Pancreas (tissue), 10 donors: ENCODE data around the gene IL1RAPL2. TPM values are rescaled to one million over a fixed set of nuclear protein-coding genes. Genes with fewer than 3 reads are reported as not detected.

Source experiments
- ATAC-seq, 4 donors: fragments of 200-7000 bp; cut with Tn5 transposase; one replicate each; pipeline versions ENCODE4 v1.8.0 to v1.9.1; 2020; ENCODE audit warnings: mild to moderate bottlenecking in 4 of 4, moderate library complexity in 4 of 4
- DNase-seq, 6 donors: peaks; one replicate each; pipeline ENCODE4 v3.0.0-alpha.2; 2020
- FAIRE-seq: peaks from 2 replicates; lab custom pipeline; 2012; peaks lifted over from hg19 to GRCh38; lab: Jason Lieb, UNC
- H3K27ac ChIP-seq, 4 donors: fragments of 200-600 bp; sonication (generic); 1 replicate in 3 of 4; 2 replicates in 1 of 4; pipeline versions ENCODE4 v1.5.0 to v1.8.0; 2020
- H3K27me3 ChIP-seq, 4 donors: fragments of 200-600 bp; one replicate each; pipeline ENCODE4 v1.8.0; 2021
- H3K36me3 ChIP-seq, 3 donors: fragments of 200-600 bp; sonication (generic) in 1 of 3; one replicate each; pipeline versions ENCODE4 v1.5.0 to v1.8.0; 2020 to 2021
- H3K4me1 ChIP-seq, 3 donors: fragments of 200-600 bp; one replicate each; pipeline ENCODE4 v1.8.0; 2021
- H3K4me3 ChIP-seq, 4 donors: fragments of 200-600 bp; sonication (generic) in 2 of 4; one replicate each; pipeline versions ENCODE4 v1.5.0 to v1.8.0; 2020 to 2021
- H3K9me3 ChIP-seq, 4 donors: fragments of 200-600 bp; one replicate each; pipeline ENCODE4 v1.8.0; 2021
- CTCF ChIP-seq, 4 donors: fragments of 200-600 bp; sonication (generic) in 3 of 4; IDR thresholded peaks; one replicate each; pipeline versions ENCODE4 v1.5.0 to v1.8.0; 2021; ENCODE audit warnings: antibody characterized with exemption in 4 of 4
- WGBS, 2 donors: extraction: QIAGEN DNeasy Blood & Tissue Kit; methylation state at CpG; one replicate each; pipeline ENCODE4 v1.1.7; 2013; 5-methylcytosine and 5-hydroxymethylcytosine counted together
- intact Hi-C, 3 donors: fragments of 100-400 bp; cut with DNase I; formaldehyde crosslinking; loops; one replicate each; pipeline versions ENCODE4 v1.11.1 to v1.14.2; 2022
- polyA plus RNA-seq, 2 donors: library from polyadenylated mRNA; stranded (reverse); fragments of 200-250 nt; gene quantifications; one replicate each; pipeline ENCODE4 v1.2.3, GENCODE V29; 2013
- total RNA-seq, 6 donors: library from RNA; stranded (reverse); fragmentation: NEBNext Ultra II Directional in 4 of 6; extraction: Animal tissue kit (Norgen Biotek cat#: 25700) in 4 of 6; gene quantifications; one replicate each; pipeline versions ENCODE4 v1.2.1 to v1.2.4, GENCODE V29; 2021 to 2023
- donor health status: healthy with polysubstance abuse.
- donor health status: DM: no; HTN: no; CAD: no; lungs with moderate emphysema.
- donor health status: DM: no; HTN: no; CAD: no.
- donor health status: control.
- donor health status: control.
- donor health status: Bipolar disorder and iron deficiency.
- donor health status: DM: yes; HTN: yes; CAD: no.
- donor health status: DM: no; HTN: no; CAD: no.
- donor health status: DM: no; HTN: no; CAD: no.
- donor health status: DM: yes; HTN: yes; CAD: no.

IL1RAPL2 gene
- total and polyA plus RNA-seq, 8 donors = 0.09 TPM; not detected in 7

- ATAC-seq (no peak), FAIRE-seq (no peak), DNase-seq (no peak)
- TF ChIP-seq CTCF (IDR thresholded peaks at IDR 0.05) = no peak
- no peak overlapping the region for H3K27ac ChIP-seq
- intact Hi-C loops = no loop called here
- H3K27me3 ChIP-seq = peaks cover 0 to 13% (median 4%) of the 10 kb centered on the region in 4 donors
- no peaks in the 10 kb centered on the region for H3K4me1 ChIP-seq
- 81 to 84% methylated on average over 1 of the region's 1 CpG for WGBS, 2 donors
- H3K36me3 ChIP-seq = no peaks in the 10 kb centered on the region
- no peaks in the 10 kb centered on the region for H3K9me3 ChIP-seq
- no peak overlapping the region for H3K4me3 ChIP-seq
Observed at GRCh38 chrX:104852241-104852640, 286.2 kb downstream of the IL1RAPL2 start.

GRCh38 chrX:104854188-104854587 lies 288.2 kb downstream of the IL1RAPL2 start:
- peak in 1 of 4 donors; percentile 27 for ATAC-seq
- Histone ChIP-seq H3K4me1 (no peaks in the 10 kb centered on the region), H3K9me3 (no peaks in the 10 kb centered on the region), H3K27ac (no peak overlapping the region), H3K4me3 (no peak overlapping the region), H3K27me3 (peaks cover 0 to 13% (median 5%) of the 10 kb centered on the region in 4 donors), H3K36me3 (no peaks in the 10 kb centered on the region)
- intact Hi-C loops = no loop called here
- no peak for TF ChIP-seq CTCF (IDR thresholded peaks at IDR 0.05)
- no peak for FAIRE-seq
- DNase-seq = no peak

GRCh38 chrX:104854790-104855340 lies 288.9 kb downstream of the IL1RAPL2 start:
- Histone ChIP-seq H3K9me3 (no peaks in the 10 kb centered on the region), H3K4me3 (no peak overlapping the region), H3K27ac (no peak overlapping the region), H3K4me1 (no peaks in the 10 kb centered on the region), H3K27me3 (peaks cover 0 to 11% (median 5%) of the 10 kb centered on the region in 4 donors), H3K36me3 (no peaks in the 10 kb centered on the region)
- intact Hi-C loops = no loop called here
- FAIRE-seq (no peak), DNase-seq (no peak), ATAC-seq (peak in 1 of 4 donors; percentile 33)
- TF ChIP-seq CTCF (IDR thresholded peaks at IDR 0.05) = no peak
- 51 to 54% methylated on average over 3 of the region's 3 CpGs for WGBS, 2 donors

GRCh38 chrX:104863466-104863865 lies 297.5 kb downstream of the IL1RAPL2 start:
- Histone ChIP-seq H3K4me1 (no peaks in the 10 kb centered on the region), H3K9me3 (no peaks in the 10 kb centered on the region), H3K4me3 (no peak overlapping the region), H3K27me3 (peaks cover 0 to 6% (median 2%) of the 10 kb centered on the region in 4 donors), H3K36me3 (no peaks in the 10 kb centered on the region), H3K27ac (no peak overlapping the region)
- ATAC-seq (no peak), DNase-seq (no peak), FAIRE-seq (no peak)
- intact Hi-C loops = no loop called here
- 26 to 31% methylated on average over 2 of the region's 2 CpGs for WGBS, 2 donors
- no peak for TF ChIP-seq CTCF (IDR thresholded peaks at IDR 0.05)

GRCh38 chrX:104864296-104864695 lies 298.3 kb downstream of the IL1RAPL2 start:
- Histone ChIP-seq H3K27me3 (peaks cover 0 to 5% (median 2%) of the 10 kb centered on the region in 4 donors), H3K9me3 (no peaks in the 10 kb centered on the region), H3K36me3 (no peaks in the 10 kb centered on the region), H3K4me3 (no peak overlapping the region), H3K27ac (no peak overlapping the region), H3K4me1 (no peaks in the 10 kb centered on the region)
- 49 to 64% methylated on average over 4 of the region's 4 CpGs for WGBS, 2 donors
- intact Hi-C loops = no loop called here
- no peak for FAIRE-seq
- no peak for ATAC-seq
- TF ChIP-seq CTCF (IDR thresholded peaks at IDR 0.05) = no peak
- DNase-seq = no peak
